Gastrocnemius medialis (tissue), 4 donors: ENCODE results near the gene TTC28. TPM values are rescaled to one million over a fixed set of nuclear protein-coding genes. Genes with fewer than 3 reads are reported as not detected.

Experiments
- ATAC-seq, 2 donors: fragments of 150-250 bp; one replicate each; pipeline ENCODE4 v1.9.1; 2016
- DNase-seq, 2 donors: peaks; one replicate each; pipeline ENCODE4 v3.0.0-alpha.2; 2019
- H3K27ac ChIP-seq, 4 donors: fragments of 200-600 bp; sonication (generic); 1 replicate in 1 of 4; 2 replicates in 3 of 4; pipeline ENCODE4 v1.5.1; 2016 to 2018; ENCODE audit warnings: mild to moderate bottlenecking in 2 of 4, moderate library complexity in 1 of 4
- H3K27me3 ChIP-seq, 3 donors: fragments of 200-600 bp; sonication (generic) in 2 of 3; 1 replicate in 1 of 3; 2 replicates in 2 of 3; pipeline versions ENCODE4 v1.5.1 to v1.6.0; 2016 to 2019; ENCODE audit warnings: mild to moderate bottlenecking in 1 of 3, moderate library complexity in 1 of 3
- H3K36me3 ChIP-seq, 2 donors: fragments of 200-600 bp; sonication (generic) in 1 of 2; one replicate each; pipeline ENCODE4 v1.5.1; 2017 to 2018
- H3K4me1 ChIP-seq, 2 donors: fragments of 200-600 bp; sonication (generic) in 1 of 2; one replicate each; pipeline ENCODE4 v1.5.1; 2016 to 2017; ENCODE audit warnings: mild to moderate bottlenecking in 2 of 2
- H3K4me3 ChIP-seq, 4 donors: fragments of 200-600 bp; sonication (generic) in 3 of 4; 1 replicate in 1 of 4; 2 replicates in 3 of 4; pipeline ENCODE4 v1.5.1; 2016 to 2019; ENCODE audit warnings: mild to moderate bottlenecking in 2 of 4
- H3K9me3 ChIP-seq, 3 donors: fragments of 200-600 bp; sonication (generic) in 2 of 3; 1 replicate in 1 of 3; 2 replicates in 2 of 3; pipeline ENCODE4 v1.5.1; 2016 to 2019
- CTCF ChIP-seq, 5 experiments: fragments of 450-650 bp in 3 of 5; fragments of 200-600 bp in 2 of 5; sonication (generic) in 2 of 5; IDR thresholded peaks in 4 of 5; conservative IDR thresholded peaks in 1 of 5; 1 replicate in 4 of 5; 2 replicates in 1 of 5; pipeline ENCODE4 v1.5.1; 2016 to 2019; ENCODE audit warnings: antibody characterized with exemption in 5 of 5, mild to moderate bottlenecking in 3 of 5, moderate library complexity in 3 of 5
- POLR2A ChIP-seq, 2 donors: fragments of 450-650 bp; IDR thresholded peaks; one replicate each; pipeline ENCODE4 v1.6.1; 2017; ENCODE audit warnings: antibody characterized with exemption in 2 of 2, mild to moderate bottlenecking in 2 of 2, moderate library complexity in 2 of 2
- in situ Hi-C, 4 donors: fragments of 200-750 bp; cut with MboI; loops; one replicate each; pipeline versions ENCODE4 v1.15.0 to v1.8.0; 2017; ENCODE audit warnings: low sequenced_read_pairs in 4 of 4
- intact Hi-C: fragments of 100-400 bp; cut with DNase I; formaldehyde crosslinking; loops from one replicate; pipeline ENCODE4 v1.15.1; 2023; ENCODE audit warnings: low total_unique reads
- total RNA-seq, 4 donors: library from RNA; depleted of rRNA; stranded (reverse); fragments of >200 nt; gene quantifications; one replicate each; pipeline versions ENCODE4 v1.1.0 to v1.2.3, GENCODE V29; 2016

Gene TTC28
- total RNA-seq, 4 donors from 2014 or later = 6.3 to 18.1 (median 8.4) TPM

DNA sequence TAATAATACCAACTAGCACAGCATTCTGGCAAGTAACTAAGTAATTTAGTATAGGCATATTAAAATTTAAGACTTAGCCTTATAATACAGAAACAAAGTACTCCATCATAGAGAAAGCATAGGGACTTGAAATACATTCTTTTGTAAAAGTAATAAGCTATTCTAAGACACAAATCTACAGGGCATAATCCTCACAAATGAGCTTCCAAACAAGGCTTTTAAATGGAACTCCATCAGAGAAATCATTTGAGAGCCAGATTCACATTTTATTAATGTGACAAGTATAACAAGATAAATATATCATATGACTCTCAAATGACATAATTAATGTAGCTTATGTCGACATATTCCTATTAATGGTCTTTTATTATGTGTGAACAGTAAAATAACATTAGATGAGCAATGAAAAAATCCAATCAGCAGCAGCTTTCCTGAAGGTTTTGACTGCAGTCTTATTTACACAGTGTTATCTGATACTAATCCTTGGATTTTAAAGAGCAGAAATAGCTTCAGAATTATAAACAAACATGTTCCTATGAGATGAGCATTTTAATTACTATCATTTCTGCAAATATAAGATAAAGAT is 241.4 kb downstream of the TTC28 start:
- in situ Hi-C loops = loop anchor here in 2 of 4 donors (25.0 kb wide), 2 partner anchors 376 to 401 kb away; no protein-coding TSS in a partner anchor
- no peaks in the 10 kb centered on the region for H3K36me3 ChIP-seq
- no peak overlapping the region for H3K4me3 ChIP-seq
- no peak for ATAC-seq
- peaks cover 58 to 77% of the 10 kb centered on the region in 2 donors for H3K4me1 ChIP-seq
- no peak for DNase-seq
- intact Hi-C loops = no loop called here
- no peak for TF ChIP-seq POLR2A (IDR thresholded peaks at IDR 0.05)
- TF ChIP-seq CTCF (IDR thresholded peaks at IDR 0.05 in 4 of 5, conservative IDR thresholded peaks at IDR 0.05 in 1 of 5) = no peak
- no peaks in the 10 kb centered on the region for H3K9me3 ChIP-seq
- H3K27ac ChIP-seq = no peak overlapping the region
- no peaks in the 10 kb centered on the region for H3K27me3 ChIP-seq

GRCh38 chr22:28435982-28436381 is 243.7 kb downstream of the TTC28 start:
- intact Hi-C loops = no loop called here
- Histone ChIP-seq H3K36me3 (no peaks in the 10 kb centered on the region), H3K9me3 (no peaks in the 10 kb centered on the region), H3K27me3 (no peaks in the 10 kb centered on the region), H3K4me1 (peaks cover 50 to 64% of the 10 kb centered on the region in 2 donors), H3K4me3 (no peak overlapping the region), H3K27ac (peak overlapping the region in 2 of 4 donors; percentile 27 to 45)
- in situ Hi-C loops = loop anchor here in 2 of 4 donors (25.0 kb wide), 2 partner anchors 374 to 399 kb away; no protein-coding TSS in a partner anchor
- DNase-seq (no peak), ATAC-seq (no peak)
- TF ChIP-seq CTCF (IDR thresholded peaks at IDR 0.05 in 4 of 5, conservative IDR thresholded peaks at IDR 0.05 in 1 of 5) = no peak
- no peak for TF ChIP-seq POLR2A (IDR thresholded peaks at IDR 0.05)

DNA sequence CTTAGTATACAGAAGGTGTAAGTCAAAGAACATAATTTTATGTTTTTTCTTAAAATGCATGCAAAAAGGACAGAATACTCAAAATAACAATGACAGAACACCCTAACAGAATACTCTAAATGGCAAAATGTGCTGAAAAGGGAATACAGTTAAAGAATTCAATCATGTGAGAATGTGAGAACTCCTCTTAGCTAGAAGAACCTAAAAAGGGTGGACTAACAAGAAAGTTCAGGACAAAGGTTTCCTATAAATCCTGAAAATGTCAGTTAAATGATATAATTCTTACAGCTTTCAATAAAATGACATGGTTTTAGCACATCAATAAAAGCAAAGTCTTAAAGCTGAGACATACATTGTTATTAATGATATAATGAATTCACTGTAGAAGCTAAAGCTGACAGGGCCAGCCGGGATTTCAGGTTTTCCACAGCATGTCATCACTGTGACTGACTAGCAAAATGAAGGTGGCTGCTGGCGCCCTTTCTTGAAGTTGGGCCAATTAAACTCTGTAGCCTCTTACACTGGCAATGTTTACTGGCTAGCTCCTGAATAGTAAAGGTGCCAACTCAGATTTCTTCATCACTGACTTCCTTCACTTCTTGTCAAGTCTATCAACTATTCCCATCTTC is 244.4 kb downstream of the TTC28 start:
- no peak overlapping the region for H3K4me3 ChIP-seq
- no peaks in the 10 kb centered on the region for H3K27me3 ChIP-seq
- H3K36me3 ChIP-seq = no peaks in the 10 kb centered on the region
- in situ Hi-C loops = loop anchor here in 2 of 4 donors (25.0 kb wide), 2 partner anchors 373 to 398 kb away; no protein-coding TSS in a partner anchor
- peak; percentile 61 to 78 for DNase-seq
- ATAC-seq = peak; percentile 97 to 100
- TF ChIP-seq CTCF (IDR thresholded peaks at IDR 0.05 in 4 of 5, conservative IDR thresholded peaks at IDR 0.05 in 1 of 5) (no peak), POLR2A (IDR thresholded peaks at IDR 0.05) (no peak)
- peaks cover 43 to 64% of the 10 kb centered on the region in 2 donors for H3K4me1 ChIP-seq
- intact Hi-C loops = no loop called here
- peak overlapping the region; percentile 0 to 45 (median 24) for H3K27ac ChIP-seq
- H3K9me3 ChIP-seq = no peaks in the 10 kb centered on the region

DNA sequence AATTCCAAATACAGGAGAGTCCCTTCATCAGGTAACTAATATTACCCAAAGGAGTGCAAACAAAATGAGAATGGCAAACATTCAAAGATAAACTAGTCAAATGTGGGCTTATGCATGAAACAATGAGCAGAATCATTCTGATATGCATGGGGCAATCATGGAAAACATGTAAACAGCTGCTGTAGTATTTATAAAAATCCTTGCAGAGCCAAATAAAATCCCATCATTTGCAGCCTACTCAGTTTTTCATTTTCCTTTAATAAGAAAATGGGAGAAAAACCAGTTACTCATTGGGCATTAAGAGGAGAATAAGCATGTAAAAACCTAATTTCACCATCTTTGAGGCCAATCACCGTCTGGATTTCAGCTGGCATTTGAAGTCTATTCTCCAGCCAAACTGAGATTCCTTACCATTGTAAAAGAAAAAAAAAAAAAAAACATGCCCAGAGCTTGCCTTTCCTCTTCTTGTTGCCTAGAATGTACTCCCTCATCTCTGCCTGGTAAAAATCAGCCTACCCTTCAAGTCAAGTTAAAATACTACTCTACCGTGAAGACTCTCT is 249.1 kb downstream of the TTC28 start:
- H3K27me3 ChIP-seq = no peaks in the 10 kb centered on the region
- TF ChIP-seq CTCF (IDR thresholded peaks at IDR 0.05 in 4 of 5, conservative IDR thresholded peaks at IDR 0.05 in 1 of 5) (no peak), POLR2A (IDR thresholded peaks at IDR 0.05) (no peak)
- peaks cover 20 to 23% of the 10 kb centered on the region in 2 donors for H3K4me1 ChIP-seq
- DNase-seq = no peak
- H3K27ac ChIP-seq = no peak overlapping the region
- H3K4me3 ChIP-seq = no peak overlapping the region
- in situ Hi-C loops = loop anchor here in 2 of 4 donors (25.0 kb wide), 2 partner anchors 368 to 393 kb away; no protein-coding TSS in a partner anchor
- no peak for ATAC-seq
- H3K36me3 ChIP-seq = no peaks in the 10 kb centered on the region
- no peaks in the 10 kb centered on the region for H3K9me3 ChIP-seq
- intact Hi-C loops = no loop called here
